Kidney (tissue), 14 donors: ENCODE results near the gene TMEM258. TPM values are rescaled to one million over a fixed set of nuclear protein-coding genes. Genes with fewer than 3 reads are reported as not detected.

Experiments used
- DNase-seq, 5 donors: peaks; one replicate each; pipeline ENCODE4 v3.0.0-alpha.2; 2013 to 2020
- FAIRE-seq: peaks from 2 replicates; lab custom pipeline; 2012; peaks lifted over from hg19 to GRCh38; lab: Jason Lieb, UNC
- H3K27ac ChIP-seq, 2 donors: one replicate each; pipeline ENCODE4 v1.7.0; 2013; ENCODE audit warnings: low read depth in 2 of 2, low read length in 2 of 2, inconsistent platforms in 1 of 2
- H3K27me3 ChIP-seq: one replicate; pipeline ENCODE4 v1.7.1; 2013; ENCODE audit warnings: low read length, inconsistent platforms; ENCODE audit not compliant: control insufficient read depth, insufficient read depth
- H3K36me3 ChIP-seq, 3 donors: one replicate each; pipeline versions ENCODE4 v1.7.0 to v1.7.1; 2013; ENCODE audit warnings: low read length in 3 of 3, control low read depth in 1 of 3, inconsistent platforms in 1 of 3; ENCODE audit not compliant: insufficient read depth in 3 of 3, control insufficient read depth in 2 of 3
- H3K4me1 ChIP-seq, 3 donors: one replicate each; pipeline versions ENCODE4 v1.7.0 to v1.7.1; 2013; ENCODE audit warnings: low read length in 3 of 3, inconsistent platforms in 1 of 3, low read depth in 1 of 3; ENCODE audit not compliant: control insufficient read depth in 2 of 3, insufficient read depth in 2 of 3
- H3K4me3 ChIP-seq, 3 donors: one replicate each; pipeline versions ENCODE4 v1.7.0 to v1.8.1; 2013; ENCODE audit warnings: low read length in 3 of 3, control low read depth in 1 of 3, inconsistent platforms in 1 of 3
- H3K9ac ChIP-seq, 3 donors: one replicate each; pipeline versions ENCODE4 v1.7.0 to v1.7.1; 2013; ENCODE audit warnings: low read length in 3 of 3, control low read depth in 1 of 3, inconsistent platforms in 1 of 3
- H3K9me3 ChIP-seq, 3 donors: one replicate each; pipeline versions ENCODE4 v1.7.0 to v1.7.1; 2013; ENCODE audit warnings: low read length in 3 of 3, control low read depth in 1 of 3, inconsistent platforms in 1 of 3; ENCODE audit not compliant: control insufficient read depth in 2 of 3, insufficient read depth in 1 of 3
- intact Hi-C: fragments of 100-400 bp; cut with DNase I; formaldehyde crosslinking; loops from one replicate; pipeline ENCODE4 v1.11.1; 2022
- polyA plus RNA-seq: library from polyadenylated mRNA; stranded (reverse); fragments of 350-450 nt; fragmentation: Illumina TruSeq; extraction: RNeasy Lipid Tissue Mini Kit (QIAGEN cat#74804); gene quantifications from one replicate; pipeline ENCODE4 v1.2.3, GENCODE V29; 2014; ENCODE audit warnings: low read depth, low replicate concordance; ENCODE audit not compliant: insufficient read depth
- total RNA-seq: library from RNA; stranded (reverse); fragmentation: NEBNext Ultra II Directional; extraction: Animal tissue kit (Norgen Biotek cat#: 25700); gene quantifications from one replicate; pipeline ENCODE4 v1.2.1, GENCODE V29; 2021
- TF ChIP-seq, protein P1 (sequence below): IDR thresholded peaks from 3 replicates; pipeline ENCODE4 v1.5.1; 2012; ENCODE audit warnings: mild to moderate bottlenecking, moderate library complexity, borderline replicate concordance; ENCODE audit not compliant: insufficient read depth; ENCODE audit errors: extremely low read depth
- donor health status: control.
- donor health status: control.
- donor health status: control.
- donor health status: control.
- donor health status: control.
- donor health status: DM: yes; HTN: yes; CAD: no.
- donor health status: Normal renal cell carcinoma (clear cell type).

TMEM258 gene
- total and polyA plus RNA-seq, 2 donors from 2014 or later = 92.1 to 228 TPM

DNA sequence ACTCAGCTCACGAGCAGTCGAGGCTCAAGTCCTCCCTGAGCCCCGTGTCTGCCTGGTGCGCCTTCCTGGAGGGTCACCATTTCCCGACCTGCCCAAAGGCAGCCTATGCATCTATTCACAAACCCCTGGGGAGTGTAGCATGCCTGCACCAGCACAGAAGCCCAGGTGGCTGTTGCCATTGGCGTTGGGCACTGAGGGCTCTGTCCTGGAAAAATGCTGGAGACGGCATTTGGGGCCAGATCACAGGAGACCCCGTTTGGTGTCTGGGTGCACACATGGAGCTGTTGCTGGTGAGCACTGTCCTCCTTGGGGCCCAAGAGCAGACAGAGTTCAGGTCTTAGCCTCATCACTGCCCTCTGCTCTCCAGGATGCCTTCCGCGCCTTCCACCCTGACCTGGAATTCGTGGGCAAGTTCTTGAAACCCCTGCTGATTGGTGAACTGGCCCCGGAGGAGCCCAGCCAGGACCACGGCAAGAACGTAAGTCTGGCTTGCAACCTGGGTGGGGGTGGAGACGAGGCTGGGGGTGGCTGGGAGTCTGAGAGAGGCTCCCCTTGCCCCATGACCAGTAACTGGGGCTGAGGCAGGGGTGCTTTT lies 45.1 kb upstream of the TMEM258 start:
- Histone ChIP-seq H3K4me3 (no peak overlapping the region), H3K36me3 (peaks cover 0 to 13% (median 6%) of the 10 kb centered on the region in 3 donors), H3K9me3 (no peaks in the 10 kb centered on the region), H3K27ac (no peak overlapping the region), H3K4me1 (peaks cover 0 to 9% (median 0%) of the 10 kb centered on the region in 3 donors), H3K27me3 (no peaks in the 10 kb centered on the region), H3K9ac (no peak overlapping the region)
- no peak for FAIRE-seq
- TF ChIP-seq, protein P1, sequence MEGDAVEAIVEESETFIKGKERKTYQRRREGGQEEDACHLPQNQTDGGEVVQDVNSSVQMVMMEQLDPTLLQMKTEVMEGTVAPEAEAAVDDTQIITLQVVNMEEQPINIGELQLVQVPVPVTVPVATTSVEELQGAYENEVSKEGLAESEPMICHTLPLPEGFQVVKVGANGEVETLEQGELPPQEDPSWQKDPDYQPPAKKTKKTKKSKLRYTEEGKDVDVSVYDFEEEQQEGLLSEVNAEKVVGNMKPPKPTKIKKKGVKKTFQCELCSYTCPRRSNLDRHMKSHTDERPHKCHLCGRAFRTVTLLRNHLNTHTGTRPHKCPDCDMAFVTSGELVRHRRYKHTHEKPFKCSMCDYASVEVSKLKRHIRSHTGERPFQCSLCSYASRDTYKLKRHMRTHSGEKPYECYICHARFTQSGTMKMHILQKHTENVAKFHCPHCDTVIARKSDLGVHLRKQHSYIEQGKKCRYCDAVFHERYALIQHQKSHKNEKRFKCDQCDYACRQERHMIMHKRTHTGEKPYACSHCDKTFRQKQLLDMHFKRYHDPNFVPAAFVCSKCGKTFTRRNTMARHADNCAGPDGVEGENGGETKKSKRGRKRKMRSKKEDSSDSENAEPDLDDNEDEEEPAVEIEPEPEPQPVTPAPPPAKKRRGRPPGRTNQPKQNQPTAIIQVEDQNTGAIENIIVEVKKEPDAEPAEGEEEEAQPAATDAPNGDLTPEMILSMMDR = no peak
- DNase-seq = peak in 1 of 5 donors; percentile 58
- intact Hi-C loops = no loop called here

DNA sequence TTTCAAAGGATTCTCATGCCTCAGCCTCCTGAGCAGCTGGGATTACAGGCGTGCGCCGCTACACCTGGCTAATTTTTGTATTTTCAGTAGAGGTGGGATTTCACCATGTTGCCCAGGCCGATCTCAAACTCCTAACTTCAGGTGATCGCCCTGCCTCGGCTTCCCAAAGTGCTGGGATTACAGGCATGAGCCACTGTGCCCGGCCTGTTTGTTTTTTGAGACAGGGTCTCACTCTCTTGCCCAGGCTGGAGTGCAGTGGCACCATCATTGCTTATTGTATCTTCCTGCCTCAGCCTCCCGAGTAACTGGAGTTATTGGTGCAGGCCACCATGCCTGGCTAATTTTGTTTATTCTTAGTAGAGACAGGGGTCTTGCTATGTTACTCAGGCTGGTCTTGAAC lies 43.8 kb upstream of the TMEM258 start:
- FAIRE-seq = no peak

DNA sequence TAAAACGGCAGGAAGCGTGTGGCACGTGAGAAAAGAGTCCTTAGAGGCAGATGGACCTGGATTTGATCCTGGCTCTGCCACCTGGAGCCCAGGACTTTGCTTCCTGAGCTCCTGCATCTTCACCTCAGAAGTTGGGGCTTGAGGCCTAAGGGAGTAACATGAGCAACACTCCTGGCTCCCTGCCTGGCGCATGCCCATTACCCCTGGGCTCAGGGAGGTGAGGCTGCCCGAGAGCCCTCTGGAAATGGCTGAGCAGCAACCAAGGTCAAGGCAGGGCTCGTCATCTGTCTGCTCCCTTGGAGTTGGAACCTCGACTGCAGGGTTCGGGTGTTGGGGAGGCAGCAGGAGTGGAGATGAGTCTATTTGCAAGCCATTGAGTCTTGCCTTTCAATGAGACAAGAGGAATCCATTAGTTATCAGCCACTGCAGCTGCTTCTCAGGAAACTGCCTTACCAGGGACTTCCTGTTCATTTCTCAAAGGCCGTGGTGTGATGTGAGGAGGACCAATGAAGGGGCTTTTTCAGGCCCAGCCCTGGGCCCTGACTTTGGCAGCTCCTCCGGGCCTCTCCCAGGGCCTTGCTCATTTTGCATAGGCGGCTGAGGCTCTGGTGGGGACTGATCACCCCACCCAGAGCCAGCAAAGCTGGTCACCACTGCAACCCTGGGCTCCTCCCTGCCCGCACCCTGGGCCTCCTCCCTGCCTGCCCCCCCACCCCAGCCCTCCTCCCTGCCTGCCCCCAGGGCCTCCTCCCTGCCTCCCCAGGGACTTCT lies 42.1 kb upstream of the TMEM258 start:
- Histone ChIP-seq H3K4me3 (no peak overlapping the region), H3K36me3 (no peaks in the 10 kb centered on the region), H3K9ac (no peak overlapping the region), H3K9me3 (no peaks in the 10 kb centered on the region), H3K4me1 (peaks cover 0 to 22% (median 17%) of the 10 kb centered on the region in 3 donors), H3K27me3 (no peaks in the 10 kb centered on the region), H3K27ac (peak overlapping the region; percentile 18 to 20)
- DNase-seq (peak in 3 of 5 donors; percentile 18 to 90 (median 66)), FAIRE-seq (no peak)
- TF ChIP-seq, protein P1 = no peak
- intact Hi-C loops = no loop called here

More for the DNA sequence above, 43.8 kb upstream of the TMEM258 start:
- H3K4me3 ChIP-seq = no peak overlapping the region
- H3K36me3 ChIP-seq = peaks cover 0 to 7% (median 6%) of the 10 kb centered on the region in 3 donors
- no peaks in the 10 kb centered on the region for H3K27me3 ChIP-seq
- H3K27ac ChIP-seq = no peak overlapping the region
- intact Hi-C loops = no loop called here
- H3K9me3 ChIP-seq = no peaks in the 10 kb centered on the region
- H3K9ac ChIP-seq = no peak overlapping the region
- TF ChIP-seq, protein P1 = no peak
- H3K4me1 ChIP-seq = peaks cover 0 to 14% (median 7%) of the 10 kb centered on the region in 3 donors
- peak in 1 of 5 donors; percentile 24 for DNase-seq
